HepG2 (cell line): ENCODE results near the gene DIP2C. TPM values are rescaled to one million over a fixed set of nuclear protein-coding genes. Genes with fewer than 3 reads are reported as not detected.

Experiments used
- CBX1 ChIP-seq: IDR thresholded peaks from one replicate; pipeline ENCODE4 v1.6.1; 2016; ENCODE audit warnings: antibody characterized with exemption, low read depth
- GATAD2A ChIP-seq: IDR thresholded peaks from 2 replicates; pipeline ENCODE4 v1.6.1; 2016
- HDAC1 ChIP-seq: sonication (generic); formaldehyde crosslinking; IDR thresholded peaks from 2 replicates; pipeline ENCODE4 v1.5.1; 2020; ENCODE audit warnings: mild to moderate bottlenecking, missing genetic modification reagents
- HOXD1 ChIP-seq: sonication (generic); formaldehyde crosslinking; IDR thresholded peaks from 2 replicates; pipeline ENCODE4 v1.5.0; 2020; ENCODE audit warnings: missing genetic modification reagents
- IRX3 ChIP-seq: sonication (generic); formaldehyde crosslinking; IDR thresholded peaks from 2 replicates; pipeline ENCODE4 v1.8.1; 2023; ENCODE audit warnings: mild to moderate bottlenecking, low read depth, missing genetic modification reagents, borderline replicate concordance
- KDM2A ChIP-seq: sonication (generic); formaldehyde crosslinking; IDR thresholded peaks from 2 replicates; pipeline ENCODE4 v1.4.0; 2020; ENCODE audit warnings: low read depth, missing genetic modification reagents, borderline replicate concordance
- MIXL1 ChIP-seq: IDR thresholded peaks from 2 replicates; pipeline ENCODE4 v1.6.1; 2016
- MTF2 ChIP-seq: sonication (generic); formaldehyde crosslinking; IDR thresholded peaks from 2 replicates; pipeline ENCODE4 v1.5.0; 2020; ENCODE audit warnings: missing genetic modification reagents, borderline replicate concordance
- RXRB ChIP-seq: IDR thresholded peaks from 2 replicates; pipeline ENCODE4 v1.6.1; 2016; ENCODE audit warnings: borderline replicate concordance, missing genetic modification reagents, missing compliant biosample characterization
- THYN1 ChIP-seq: sonication (generic); formaldehyde crosslinking; IDR thresholded peaks from 2 replicates; pipeline ENCODE4 v1.8.1; 2023; ENCODE audit warnings: low read depth, mild to moderate bottlenecking, moderate library complexity, missing genetic modification reagents, borderline replicate concordance
- TRIM22 ChIP-seq: fragments of 450-650 bp; IDR thresholded peaks from 2 replicates; pipeline ENCODE4 v1.6.1; 2017
- XRCC5 ChIP-seq: fragments of 200-400 bp; formaldehyde crosslinking; optimal IDR thresholded peaks from 2 replicates; pipeline ENCODE3; 2017; ENCODE audit warnings: mild to moderate bottlenecking, low read length
- ZBTB21 ChIP-seq: sonication (generic); formaldehyde crosslinking; IDR thresholded peaks from 2 replicates; pipeline ENCODE4 v1.4.0; 2020; ENCODE audit warnings: missing genetic modification reagents
- ZBTB7B ChIP-seq: sonication (generic); formaldehyde crosslinking; IDR thresholded peaks from 2 replicates; pipeline ENCODE4 v1.4.0; 2020; ENCODE audit warnings: missing genetic modification reagents
- ZNF329 ChIP-seq: sonication (generic); formaldehyde crosslinking; IDR thresholded peaks from 2 replicates; pipeline ENCODE4 v1.9.0; 2021; ENCODE audit warnings: low read depth, mild to moderate bottlenecking, missing genetic modification reagents
- ZNF775 ChIP-seq: sonication (generic); formaldehyde crosslinking; IDR thresholded peaks from 2 replicates; pipeline ENCODE4 v1.4.0; 2020; ENCODE audit warnings: missing genetic modification reagents, mild to moderate bottlenecking, moderate library complexity, borderline replicate concordance
- ZSCAN21 ChIP-seq: sonication (generic); formaldehyde crosslinking; IDR thresholded peaks from 2 replicates; pipeline ENCODE4 v1.8.0; 2022; ENCODE audit warnings: mild to moderate bottlenecking, missing genetic modification reagents, moderate library complexity, borderline replicate concordance
- ZSCAN22 ChIP-seq: sonication (generic); formaldehyde crosslinking; IDR thresholded peaks from 2 replicates; pipeline ENCODE4 v1.4.0; 2020; ENCODE audit warnings: mild to moderate bottlenecking, missing genetic modification reagents
- polyA plus RNA-seq, 8 experiments: library from polyadenylated mRNA; depleted of rRNA in 3 of 8; stranded (reverse) in 7 of 8; unstranded in 1 of 8; fragments of >200 nt; fragmentation: Illumina TruSeq in 4 of 8; extraction: Trizol in 4 of 8; gene quantifications; 2 replicates each; pipeline versions ENCODE4 v1.2.1 to v1.2.3, GENCODE V29; 2011 to 2016; ENCODE audit warnings: low read depth in 4 of 8, missing spikeins in 1 of 8, mixed read lengths in 1 of 8; ENCODE audit not compliant: insufficient read depth in 1 of 8
- total RNA-seq, 5 experiments: library from RNA; depleted of rRNA; stranded (reverse); fragments of >200 nt; fragmentation: Illumina TruSeq; extraction: Trizol; gene quantifications; 2 replicates each; pipeline ENCODE4 v1.2.3, GENCODE V29; 2016; ENCODE audit warnings: low read depth in 1 of 5
- TF ChIP-seq, protein P1 (sequence below): IDR thresholded peaks from 2 replicates; pipeline ENCODE4 v1.6.1; 2016; ENCODE audit warnings: control low read depth
- TF ChIP-seq, protein P2 (sequence below): IDR thresholded peaks from 2 replicates; pipeline ENCODE4 v1.6.1; 2016; ENCODE audit warnings: missing compliant biosample characterization, missing genetic modification reagents, borderline replicate concordance
- TF ChIP-seq, protein P3 (sequence below): sonication (generic); formaldehyde crosslinking; IDR thresholded peaks from 2 replicates; pipeline ENCODE4 v1.8.0; 2022; ENCODE audit warnings: mild to moderate bottlenecking, missing genetic modification reagents, moderate library complexity

DIP2C gene
- total and polyA plus RNA-seq, 2 of the 13 experiments (the other 11 are each of a cell fraction or from before 2014, with no cell fraction given): 2.2 to 2.7 TPM

- TF ChIP-seq, protein P1, sequence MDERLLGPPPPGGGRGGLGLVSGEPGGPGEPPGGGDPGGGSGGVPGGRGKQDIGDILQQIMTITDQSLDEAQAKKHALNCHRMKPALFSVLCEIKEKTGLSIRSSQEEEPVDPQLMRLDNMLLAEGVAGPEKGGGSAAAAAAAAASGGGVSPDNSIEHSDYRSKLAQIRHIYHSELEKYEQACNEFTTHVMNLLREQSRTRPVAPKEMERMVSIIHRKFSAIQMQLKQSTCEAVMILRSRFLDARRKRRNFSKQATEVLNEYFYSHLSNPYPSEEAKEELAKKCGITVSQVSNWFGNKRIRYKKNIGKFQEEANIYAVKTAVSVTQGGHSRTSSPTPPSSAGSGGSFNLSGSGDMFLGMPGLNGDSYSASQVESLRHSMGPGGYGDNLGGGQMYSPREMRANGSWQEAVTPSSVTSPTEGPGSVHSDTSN (CRISPR knock-in tag): no peak
- no peak for TF ChIP-seq XRCC5
- no peak for TF ChIP-seq THYN1 (CRISPR knock-in tag)
- TF ChIP-seq, protein P2, sequence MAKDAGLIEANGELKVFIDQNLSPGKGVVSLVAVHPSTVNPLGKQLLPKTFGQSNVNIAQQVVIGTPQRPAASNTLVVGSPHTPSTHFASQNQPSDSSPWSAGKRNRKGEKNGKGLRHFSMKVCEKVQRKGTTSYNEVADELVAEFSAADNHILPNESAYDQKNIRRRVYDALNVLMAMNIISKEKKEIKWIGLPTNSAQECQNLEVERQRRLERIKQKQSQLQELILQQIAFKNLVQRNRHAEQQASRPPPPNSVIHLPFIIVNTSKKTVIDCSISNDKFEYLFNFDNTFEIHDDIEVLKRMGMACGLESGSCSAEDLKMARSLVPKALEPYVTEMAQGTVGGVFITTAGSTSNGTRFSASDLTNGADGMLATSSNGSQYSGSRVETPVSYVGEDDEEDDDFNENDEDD: 0 out of 2 replicates have a peak, but pooled peaks have one; percentile 33
- no peak for TF ChIP-seq IRX3 (CRISPR knock-in tag)
- no peak for TF ChIP-seq ZBTB7B (CRISPR knock-in tag)
- no peak for TF ChIP-seq ZSCAN21 (CRISPR knock-in tag)
- TF ChIP-seq, protein P3, sequence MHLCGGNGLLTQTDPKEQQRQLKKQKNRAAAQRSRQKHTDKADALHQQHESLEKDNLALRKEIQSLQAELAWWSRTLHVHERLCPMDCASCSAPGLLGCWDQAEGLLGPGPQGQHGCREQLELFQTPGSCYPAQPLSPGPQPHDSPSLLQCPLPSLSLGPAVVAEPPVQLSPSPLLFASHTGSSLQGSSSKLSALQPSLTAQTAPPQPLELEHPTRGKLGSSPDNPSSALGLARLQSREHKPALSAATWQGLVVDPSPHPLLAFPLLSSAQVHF (CRISPR knock-in tag): no peak
- peak; percentile 54 for TF ChIP-seq HDAC1
- TF ChIP-seq KDM2A (CRISPR knock-in tag): no peak
- TF ChIP-seq GATAD2A (CRISPR knock-in tag): no peak
- no peak for TF ChIP-seq ZNF775 (CRISPR knock-in tag)
- TF ChIP-seq ZSCAN22 (CRISPR knock-in tag): no peak
- no peak for TF ChIP-seq HOXD1 (CRISPR knock-in tag)
- no peak for TF ChIP-seq MIXL1
- TF ChIP-seq RXRB (CRISPR knock-in tag): no peak
- no peak for TF ChIP-seq TRIM22
- TF ChIP-seq ZBTB21 (CRISPR knock-in tag): no peak
- no peak for TF ChIP-seq ZNF329 (CRISPR knock-in tag)
- TF ChIP-seq MTF2: no peak; the same call in 1 of the 2 replicates
- TF ChIP-seq CBX1: no peak
These were observed 952 bp downstream of the DIP2C start (continued) for GRCh38 chr10:688312-689120.
